Thyroid gland (tissue), 4 donors: ENCODE measurements around the gene RPL28.

Experiments used
- CTCF ChIP-seq, 6 experiments: fragments of 200-600 bp in 3 of 6; fragments of 450-650 bp in 3 of 6; sonication (generic) in 3 of 6; IDR thresholded peaks; one replicate each; pipeline ENCODE4 v1.5.1; 2016 to 2019; ENCODE audit warnings: antibody characterized with exemption in 6 of 6, mild to moderate bottlenecking in 2 of 6, inconsistent platforms in 1 of 6, moderate library complexity in 1 of 6
- POLR2A ChIP-seq, 2 donors: fragments of 450-650 bp; IDR thresholded peaks; one replicate each; pipeline ENCODE4 v1.6.1; 2017; ENCODE audit warnings: antibody characterized with exemption in 2 of 2, mild to moderate bottlenecking in 2 of 2, moderate library complexity in 1 of 2

GRCh38 chr19:55407800-55408532 lies 22.2 kb downstream of the RPL28 start:
- TF ChIP-seq CTCF (IDR thresholded peaks at IDR 0.05) = no peak
- no peak for TF ChIP-seq POLR2A (IDR thresholded peaks at IDR 0.05)
